Stimulated activated naive CD8-positive, alpha-beta T cell treated with anti-CD3 and anti-CD28 coated beads, Interleukin-15, Interleukin-2, amounts not matched to agents 100 U/mL and 50 U/mL, for 24 hours (primary cell): ENCODE data around the gene DPP7.

Experiments
- ATAC-seq: fragments of 150-1000 bp; cut with Tn5 transposase; one replicate; pipeline ENCODE4 v1.10.0; 2021
- DNase-seq: peaks from one replicate; pipeline ENCODE4 v3.0.0; 2021

Gene DPP7

GRCh38 chr9:137111788-137112563 is 2.6 kb downstream of the DPP7 start:
- DNase-seq: no peak
- ATAC-seq: no peak

DNA sequence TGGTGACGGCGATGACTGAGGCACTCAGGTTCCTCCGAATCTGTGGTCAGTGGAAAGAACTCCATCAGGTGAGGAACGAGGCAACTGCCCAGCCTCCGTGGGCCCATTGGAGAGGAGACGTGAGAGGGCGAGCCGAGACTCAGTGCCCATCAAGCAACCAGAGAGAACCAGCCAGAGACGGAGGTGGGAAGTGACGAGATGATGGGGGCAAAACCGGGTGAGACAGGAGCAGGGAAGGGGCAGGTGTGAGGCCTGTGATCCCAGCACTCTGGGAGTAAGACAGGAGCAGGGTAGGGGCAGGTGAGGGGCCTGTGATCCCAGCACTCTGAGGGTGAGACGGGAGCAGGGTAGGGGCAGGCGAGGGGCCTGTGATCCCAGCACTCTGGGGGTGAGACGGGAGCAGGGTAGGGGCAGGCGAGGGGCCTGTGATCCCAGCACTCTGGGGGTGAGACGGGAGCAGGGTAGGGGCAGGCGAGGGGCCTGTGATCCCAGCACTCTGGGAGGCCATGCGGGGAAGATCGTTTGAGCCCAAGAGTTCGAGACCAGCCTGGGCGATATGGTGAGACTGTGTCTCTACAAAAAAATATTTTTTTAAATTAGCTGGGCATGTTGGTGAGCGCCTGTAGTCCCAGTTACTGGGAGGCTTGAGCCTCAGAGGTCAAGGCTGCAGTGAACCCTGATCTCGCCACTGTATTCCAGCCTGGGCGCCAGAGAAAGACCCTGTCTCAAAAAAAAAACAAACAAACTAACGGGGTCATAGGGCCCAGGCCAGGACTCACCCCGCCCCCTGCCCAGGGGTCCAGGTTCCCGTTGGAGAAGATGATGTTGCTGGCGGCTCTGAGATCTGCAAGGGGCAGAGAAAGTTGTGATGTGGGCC is 3.4 kb downstream of the DPP7 start:
- DNase-seq (no peak), ATAC-seq (no peak)

DNA sequence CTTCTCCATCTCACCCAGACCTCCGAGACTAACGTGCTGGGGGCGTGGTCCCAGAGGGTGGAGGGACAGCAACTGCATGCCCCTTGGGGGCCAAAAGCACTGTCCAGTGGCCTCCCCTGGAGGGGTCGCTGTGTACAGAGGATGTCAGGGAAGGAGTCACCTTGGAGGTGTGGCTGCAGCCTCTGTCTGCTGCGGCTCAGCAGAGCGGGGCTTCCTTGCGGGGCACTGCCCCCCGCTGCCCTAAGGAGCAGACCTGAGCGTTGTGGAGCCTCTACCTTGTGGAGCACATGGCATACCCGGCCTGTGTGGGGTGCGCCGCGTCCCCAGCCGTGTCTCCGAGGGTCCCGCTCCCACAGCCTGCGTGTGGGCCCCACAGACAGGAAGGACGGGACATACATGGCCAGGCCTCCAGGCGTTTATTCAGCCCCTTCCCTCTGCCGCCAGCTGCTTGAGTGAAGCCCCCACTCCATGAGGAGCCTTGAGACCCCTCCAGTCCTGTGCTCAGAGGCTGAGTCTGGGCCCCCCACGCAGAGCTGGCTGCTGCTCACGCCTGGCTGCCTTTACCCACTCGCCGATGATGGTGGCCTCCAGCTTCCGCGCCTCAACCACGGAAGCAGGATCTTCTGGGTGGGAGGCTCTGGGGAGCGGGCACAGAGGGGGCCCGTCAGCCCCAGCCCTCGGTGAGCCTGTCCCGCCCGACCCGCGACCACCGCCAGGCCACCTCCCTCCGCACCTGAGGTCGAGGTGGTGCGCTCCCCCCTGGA is 4.2 kb downstream of the DPP7 start:
- DNase-seq (no peak), ATAC-seq (no peak)

- ATAC-seq (no peak), DNase-seq (no peak)
These were observed 5.0 kb downstream of the DPP7 start for GRCh38 chr9:137109250-137110146.

DNA sequence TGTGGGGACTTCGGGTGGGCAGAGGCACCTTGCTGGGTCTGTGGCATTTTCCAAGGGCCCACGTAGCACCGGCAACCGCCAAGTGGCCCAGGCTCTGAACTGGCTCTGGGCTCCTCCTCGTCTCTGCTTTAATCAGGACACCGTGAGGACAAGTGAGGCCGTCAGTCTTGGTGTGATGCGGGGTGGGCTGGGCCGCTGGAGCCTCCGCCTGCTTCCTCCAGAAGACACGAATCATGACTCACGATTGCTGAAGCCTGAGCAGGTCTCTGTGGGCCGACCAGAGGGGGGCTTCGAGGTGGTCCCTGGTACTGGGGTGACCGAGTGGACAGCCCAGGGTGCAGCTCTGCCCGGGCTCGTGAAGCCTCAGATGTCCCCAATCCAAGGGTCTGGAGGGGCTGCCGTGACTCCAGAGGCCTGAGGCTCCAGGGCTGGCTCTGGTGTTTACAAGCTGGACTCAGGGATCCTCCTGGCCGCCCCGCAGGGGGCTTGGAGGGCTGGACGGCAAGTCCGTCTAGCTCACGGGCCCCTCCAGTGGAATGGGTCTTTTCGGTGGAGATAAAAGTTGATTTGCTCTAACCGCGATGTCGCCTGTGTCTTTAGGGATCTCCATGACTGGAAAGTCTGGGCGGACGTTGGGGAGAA is 5.8 kb downstream of the DPP7 start:
- DNase-seq (no peak), ATAC-seq (no peak)

- DNase-seq (no peak), ATAC-seq (no peak)
These were observed 6.6 kb downstream of the DPP7 start for GRCh38 chr9:137107982-137108381.

- ATAC-seq (no peak), DNase-seq (no peak)
These were observed 7.1 kb downstream of the DPP7 start for GRCh38 chr9:137107312-137107921.

DNA sequence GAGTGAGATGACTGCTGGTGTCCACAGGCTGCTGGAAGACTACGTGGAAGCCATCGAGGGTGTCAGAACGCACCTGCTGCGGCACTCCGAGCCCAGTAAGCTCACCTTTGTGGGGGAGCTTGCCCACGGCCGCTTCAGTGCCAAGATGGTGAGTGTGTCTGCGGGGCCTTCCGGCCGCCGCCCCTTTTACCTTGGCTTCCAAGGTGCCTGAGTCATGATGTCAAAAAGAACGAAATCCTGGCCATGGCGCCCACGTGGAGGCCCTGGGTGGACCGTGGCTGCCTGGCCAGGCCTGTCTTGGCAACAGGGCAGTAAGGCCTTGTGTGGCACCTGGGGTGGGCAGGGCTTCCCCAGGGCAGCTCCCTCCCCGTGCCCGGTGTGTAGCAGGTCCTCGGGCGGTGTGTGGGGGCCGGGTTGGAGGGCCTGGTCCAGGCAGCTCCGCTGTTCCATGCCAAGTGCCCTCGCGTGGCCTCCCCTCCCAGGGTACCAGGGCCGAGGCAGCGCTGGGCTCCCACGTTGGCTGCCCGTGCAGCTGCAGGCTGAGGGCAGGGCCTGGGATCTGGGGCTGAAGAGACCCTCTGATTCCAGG is 7.8 kb downstream of the DPP7 start:
- DNase-seq (no peak), ATAC-seq (no peak)

- ATAC-seq: no peak
These were observed 8.5 kb downstream of the DPP7 start for GRCh38 chr9:137105814-137106661.

GRCh38 chr9:137103206-137103999 is 11.1 kb downstream of the DPP7 start:
- ATAC-seq: no peak
- DNase-seq: no peak

More at GRCh38 chr9:137105814-137106661, 8.5 kb downstream of the DPP7 start:
- DNase-seq: no peak

DNA sequence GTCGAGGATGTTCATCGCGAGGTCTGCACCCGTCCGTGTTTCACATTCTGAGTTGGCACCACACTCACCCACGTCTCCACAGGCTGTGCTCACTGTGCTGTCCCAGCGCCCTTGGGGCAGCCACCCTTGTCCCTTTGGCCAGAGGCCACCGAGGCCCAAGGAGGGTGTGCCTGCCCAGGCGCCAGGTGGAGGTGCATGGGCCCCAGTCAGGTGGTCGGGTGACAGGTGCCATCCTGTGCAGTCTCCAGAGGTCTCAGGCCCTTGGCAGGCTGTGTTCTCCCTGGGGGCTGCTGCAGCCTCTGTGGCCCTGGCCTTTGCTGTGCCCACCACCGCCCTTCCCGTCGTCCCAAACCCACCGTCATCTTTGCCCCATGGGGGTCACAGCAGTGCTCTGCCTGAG is 15.3 kb downstream of the DPP7 start:
- DNase-seq (no peak), ATAC-seq (no peak)

- ATAC-seq (no peak), DNase-seq (no peak)
These were observed 16.6 kb downstream of the DPP7 start for GRCh38 chr9:137097761-137098462.

DNA sequence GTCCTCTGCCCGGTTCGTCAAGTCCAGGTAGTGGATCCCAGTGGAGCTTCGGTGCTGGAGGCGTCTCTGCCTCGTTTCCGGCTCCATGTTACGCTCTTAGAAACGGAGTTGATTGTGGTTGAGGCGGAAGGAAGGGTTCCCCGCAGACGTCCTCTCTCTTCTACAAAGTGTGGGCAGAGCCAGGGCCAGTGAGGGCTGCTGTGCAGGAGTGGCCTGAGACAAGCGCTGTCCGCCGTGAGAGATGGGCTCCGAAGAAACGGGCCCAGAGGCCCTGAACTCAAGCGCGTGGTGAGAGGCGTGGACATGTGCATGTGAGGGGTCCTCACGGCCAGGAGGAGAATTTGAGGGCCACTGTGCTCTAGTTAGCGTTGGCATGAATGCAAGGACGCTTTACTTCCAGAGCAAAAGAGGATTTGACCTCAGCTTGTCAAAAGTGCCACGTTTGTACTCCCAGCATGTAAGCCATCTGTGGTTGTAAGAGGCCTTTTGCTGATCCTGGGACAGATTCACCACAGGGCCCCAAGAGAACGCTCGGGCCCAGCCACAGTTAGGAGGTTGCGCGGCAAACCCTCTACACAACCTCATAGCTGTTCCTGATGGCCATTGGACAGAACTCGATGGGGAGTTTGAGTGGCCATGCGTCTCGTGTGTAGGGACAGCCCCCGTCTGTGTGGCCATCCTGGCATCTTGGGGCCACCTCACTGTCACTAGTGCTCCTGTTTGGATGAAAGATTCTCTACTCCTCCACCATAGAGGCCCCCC is 17.6 kb downstream of the DPP7 start:
- ATAC-seq (no peak), DNase-seq (no peak)

- ATAC-seq (peak; percentile 98), DNase-seq (peak; percentile 88)
These were observed 18.6 kb downstream of the DPP7 start for GRCh38 chr9:137095664-137096517.

GRCh38 chr9:137089232-137089947 is 25.1 kb downstream of the DPP7 start:
- ATAC-seq (no peak), DNase-seq (no peak)
